NCI-H345 treated with DMSO at 0.1 percent for 48 hours (cell line): ENCODE results near the gene TEX22.

ENCODE experiments used
- DNase-seq: peaks from one replicate; lab custom pipeline; 2025; ENCODE audit not compliant: unreplicated experiment; lab: John Stamatoyannopoulos, UW

Gene TEX22

GRCh38 chr14:105384041-105384557, 14.2 kb upstream of the TEX22 start:
- DNase-seq = no peak

DNA sequence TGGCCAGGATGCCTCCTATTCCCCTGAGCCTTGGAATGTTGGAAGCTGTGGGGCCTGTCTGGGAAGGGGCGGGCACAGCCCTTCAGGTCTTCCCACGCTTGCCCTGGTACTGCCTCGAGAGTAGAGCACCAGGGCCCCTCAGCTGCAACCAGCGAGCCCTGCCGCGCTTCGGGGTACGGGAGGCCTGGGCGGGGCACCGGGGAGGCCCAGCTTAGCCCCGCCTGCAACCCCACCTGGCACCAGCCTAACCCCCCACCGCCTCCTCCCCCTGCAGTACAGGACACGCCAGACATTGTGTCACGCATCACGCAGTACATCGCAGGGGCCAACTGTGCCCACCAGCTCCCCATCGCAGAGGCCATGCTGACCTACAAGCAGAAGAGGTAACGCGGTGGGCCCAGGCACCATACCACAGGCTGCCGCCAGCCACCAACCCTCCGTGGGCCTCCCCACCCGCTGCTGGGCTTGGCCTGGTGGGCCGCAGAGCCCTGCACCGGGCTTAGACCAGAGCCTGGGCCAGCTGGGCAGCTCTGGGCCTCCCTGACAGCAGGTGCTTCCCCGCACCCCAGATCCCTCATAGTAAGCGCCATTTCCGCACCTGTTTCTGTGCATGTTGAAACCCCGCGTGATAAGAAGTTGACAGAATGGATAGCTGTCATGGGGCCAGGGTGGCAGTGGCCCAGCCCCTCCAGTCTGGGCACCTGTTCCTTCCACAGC, 13.6 kb upstream of the TEX22 start:
- DNase-seq = no peak

- no peak for DNase-seq
These were observed 13.1 kb upstream of the TEX22 start for GRCh38 chr14:105385322-105385637.

GRCh38 chr14:105385698-105386365, 12.5 kb upstream of the TEX22 start:
- DNase-seq = no peak

- no peak for DNase-seq
These were observed 11.5 kb upstream of the TEX22 start for GRCh38 chr14:105386581-105387529.

- no peak for DNase-seq
These were observed 10.8 kb upstream of the TEX22 start for GRCh38 chr14:105387530-105387922.

GRCh38 chr14:105388110-105388951, 10.0 kb upstream of the TEX22 start:
- no peak for DNase-seq

DNA sequence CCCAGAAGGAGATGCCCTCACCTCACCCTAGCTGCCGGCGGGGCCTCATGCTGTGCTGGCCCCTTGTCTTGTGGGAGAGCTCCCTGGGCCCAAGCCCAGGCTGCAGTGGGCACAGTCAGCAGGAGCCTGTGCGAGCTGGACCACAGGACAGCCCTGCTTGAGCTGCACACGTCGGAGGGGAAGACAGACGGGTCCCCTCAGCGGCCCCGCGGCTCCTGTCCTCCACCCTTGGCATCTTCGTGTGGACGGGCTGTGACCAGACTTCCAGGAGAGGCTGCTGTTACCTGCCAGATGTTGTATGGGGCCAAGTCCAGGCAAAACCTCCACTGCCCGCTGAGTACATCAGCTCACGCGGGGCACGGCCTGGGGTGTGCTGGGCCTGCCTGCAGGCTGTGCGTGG, 9.4 kb upstream of the TEX22 start:
- DNase-seq = no peak

DNA sequence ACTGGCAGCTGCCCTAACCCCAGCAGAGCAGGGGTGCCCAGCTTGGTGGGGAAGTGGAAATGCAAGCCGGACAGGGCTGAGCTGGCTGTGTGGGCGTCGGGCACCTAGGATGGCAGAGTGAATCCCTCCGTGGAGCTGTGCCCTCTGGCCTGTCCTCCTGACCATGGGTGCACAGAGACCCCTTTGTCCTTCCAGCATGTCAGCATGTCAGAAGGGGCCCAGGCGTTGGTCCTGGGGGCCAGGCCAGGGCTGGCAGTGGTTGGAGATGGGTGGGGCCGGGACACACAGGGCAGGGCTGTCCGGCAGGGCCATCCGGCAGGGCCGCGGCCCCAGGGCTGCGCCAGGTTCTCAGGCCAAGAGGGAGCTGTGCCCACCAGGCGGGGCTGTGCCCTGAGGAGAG, 8.8 kb upstream of the TEX22 start:
- DNase-seq = no peak

GRCh38 chr14:105389976-105390848, 8.1 kb upstream of the TEX22 start:
- DNase-seq = no peak

GRCh38 chr14:105390849-105391500, 7.4 kb upstream of the TEX22 start:
- no peak for DNase-seq

DNA sequence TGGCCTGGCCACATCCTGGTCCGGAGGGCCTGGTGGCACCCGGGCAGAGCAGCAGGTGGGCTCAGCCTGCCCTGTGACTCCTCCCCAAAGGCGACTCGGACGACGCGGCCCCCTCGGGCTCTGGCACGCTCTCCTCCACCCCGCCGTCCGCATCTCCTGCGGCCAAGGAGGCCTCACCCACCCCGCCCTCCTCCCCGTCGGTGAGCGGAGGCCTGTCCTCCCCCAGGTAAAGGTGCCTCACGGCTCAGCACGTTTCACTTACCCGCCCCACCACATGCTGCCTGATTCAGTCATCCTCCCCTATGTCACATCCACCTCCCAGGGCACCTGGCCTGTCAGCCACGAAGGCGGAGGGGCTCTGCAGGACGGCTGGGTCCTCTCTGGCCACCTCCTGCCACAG, 6.8 kb upstream of the TEX22 start:
- no peak for DNase-seq

DNA sequence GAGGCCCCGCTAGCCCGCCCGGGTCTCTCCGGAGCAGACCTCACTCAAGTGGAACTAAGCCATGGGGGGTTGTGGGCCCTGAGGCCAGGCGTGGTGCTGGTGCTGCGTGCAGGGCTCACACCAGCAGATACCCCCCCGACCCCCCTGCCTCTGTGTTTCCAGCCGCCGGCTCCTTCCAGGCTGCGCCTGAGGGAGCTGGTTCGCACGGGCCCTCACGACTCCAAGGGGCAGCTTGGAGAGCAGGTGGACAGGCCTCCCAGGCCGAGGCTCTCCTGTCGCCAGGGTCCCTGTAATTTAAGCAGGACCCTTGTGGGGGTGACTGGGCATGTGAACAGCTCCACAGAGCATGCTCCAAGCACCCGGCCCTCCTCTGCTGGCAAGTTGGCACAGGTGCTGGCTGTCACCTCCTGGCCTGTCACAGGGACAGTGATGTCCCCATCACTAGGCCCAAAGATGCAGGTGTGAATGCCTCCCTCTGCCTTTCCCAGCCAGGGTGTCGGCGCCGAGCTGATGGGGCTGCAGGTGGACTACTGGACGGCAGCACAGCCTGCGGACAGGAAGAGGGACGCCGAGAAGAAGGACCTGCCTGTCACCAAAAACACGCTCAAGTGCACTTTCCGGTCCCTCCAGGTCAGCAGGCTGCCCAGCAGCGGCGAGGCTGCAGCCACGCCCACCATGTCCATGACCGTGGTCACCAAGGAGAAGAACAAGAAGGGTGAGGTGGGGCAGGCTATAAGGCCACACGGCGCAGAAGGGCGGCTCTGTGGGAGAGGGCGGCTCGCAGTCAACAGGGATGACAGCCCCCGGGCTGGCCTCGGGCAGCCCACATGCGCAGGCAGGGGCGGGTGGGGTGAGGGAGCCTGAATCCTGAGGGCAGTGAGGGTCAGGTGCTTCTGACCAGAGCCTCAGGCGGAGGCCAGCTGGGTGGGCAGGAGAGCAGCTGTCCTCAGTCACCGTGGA, 5.9 kb upstream of the TEX22 start:
- no peak for DNase-seq

DNA sequence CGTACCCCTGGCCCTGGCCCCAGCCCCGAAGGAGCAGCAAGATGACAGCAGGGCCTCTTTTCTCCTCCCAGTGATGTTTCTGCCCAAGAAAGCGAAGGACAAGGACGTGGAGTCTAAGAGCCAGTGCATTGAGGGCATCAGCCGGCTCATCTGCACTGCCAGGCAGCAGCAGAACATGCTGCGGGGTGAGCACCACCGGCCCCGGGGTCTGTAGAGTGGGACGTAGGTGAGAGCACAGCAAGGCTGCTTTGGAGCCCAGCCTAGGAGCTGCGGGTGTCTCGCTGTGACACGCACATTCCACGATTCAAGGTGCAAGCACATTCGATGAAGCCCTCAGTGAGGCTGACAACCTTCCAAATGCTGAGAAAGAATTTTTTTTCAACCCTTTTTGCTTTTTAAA, 5.2 kb upstream of the TEX22 start:
- no peak for DNase-seq

- DNase-seq = no peak
These were observed 3.4 kb upstream of the TEX22 start for GRCh38 chr14:105394714-105395537.

- no peak for DNase-seq
These were observed 2.8 kb upstream of the TEX22 start for GRCh38 chr14:105395538-105395854.

DNA sequence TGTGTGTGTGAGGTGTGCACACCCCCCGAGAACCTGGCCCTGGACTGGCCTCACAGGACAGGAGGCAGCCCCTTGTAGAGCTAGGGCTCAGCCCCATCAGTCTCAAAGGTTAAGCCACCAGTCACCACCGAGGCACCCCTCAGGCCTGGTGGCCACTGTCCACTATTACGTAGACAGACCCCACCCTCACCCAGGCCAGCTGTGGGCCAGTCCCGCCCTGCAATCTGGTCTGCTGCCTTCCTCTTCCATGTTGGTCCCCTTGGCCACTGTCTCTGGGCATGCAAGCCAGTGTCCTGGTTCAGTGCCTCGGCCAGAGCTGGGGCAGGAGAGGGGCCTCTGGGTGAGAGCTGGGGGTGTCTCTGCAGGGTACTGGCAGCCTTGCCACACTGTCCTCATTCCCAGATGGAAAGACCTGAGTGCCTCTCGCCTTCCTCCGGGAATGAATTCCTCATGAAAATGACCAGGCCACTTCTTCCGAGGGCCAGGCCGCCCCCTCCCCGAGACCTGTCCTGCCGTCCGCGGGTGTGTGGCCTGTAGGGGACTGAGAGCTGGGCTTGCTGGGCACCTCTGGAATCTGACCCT, 897 bp upstream of the TEX22 start:
- DNase-seq = no peak
